RWPE2 (cell line): ENCODE measurements around the gene MACF1.

ENCODE experiments used
- ATAC-seq: fragments of 200-7000 bp; cut with Tn5 transposase; 3 replicates; pipeline ENCODE4 v1.9.1; 2021; ENCODE audit warnings: low read depth
- DNase-seq: peaks from one replicate; pipeline ENCODE4 v3.0.0-alpha.2; 2020; ENCODE audit warnings: low spot score
- H3K27ac ChIP-seq: fragments of 450-650 bp; 2 replicates; pipeline ENCODE4 v1.5.1; 2017; ENCODE audit warnings: mild to moderate bottlenecking; ENCODE audit not compliant: poor library complexity, severe bottlenecking
- H3K27me3 ChIP-seq: fragments of 250-450 bp; sonication (Bioruptor Pico); 2 replicates; pipeline ENCODE4 v1.5.1; 2021; ENCODE audit warnings: mild to moderate bottlenecking, moderate library complexity; ENCODE audit not compliant: insufficient read depth, poor library complexity, severe bottlenecking
- H3K36me3 ChIP-seq: fragments of 250-450 bp; sonication (Bioruptor Pico); 2 replicates; pipeline ENCODE4 v1.5.1; 2020; ENCODE audit warnings: low read depth, mild to moderate bottlenecking, moderate library complexity
- H3K4me1 ChIP-seq: fragments of 250-450 bp; sonication (Bioruptor Pico); 2 replicates; pipeline ENCODE4 v1.5.1; 2021; ENCODE audit warnings: mild to moderate bottlenecking, moderate library complexity; ENCODE audit not compliant: insufficient read depth, poor library complexity, severe bottlenecking
- H3K4me3 ChIP-seq: fragments of 250-450 bp; sonication (Bioruptor Pico); 2 replicates; pipeline ENCODE4 v1.5.1; 2021; ENCODE audit warnings: mild to moderate bottlenecking, moderate library complexity; ENCODE audit not compliant: severe bottlenecking
- H3K9me3 ChIP-seq: fragments of 250-450 bp; sonication (Bioruptor Pico); 2 replicates; pipeline ENCODE4 v1.5.1; 2021; ENCODE audit warnings: mild to moderate bottlenecking, moderate library complexity; ENCODE audit not compliant: severe bottlenecking
- CTCF ChIP-seq: fragments of 450-650 bp; IDR thresholded peaks from one replicate; pipeline ENCODE4 v1.5.1; 2017; ENCODE audit warnings: mild to moderate bottlenecking, moderate library complexity; ENCODE audit not compliant: poor library complexity, severe bottlenecking

MACF1 gene

GRCh38 chr1:39214998-39215873 is 10.7 kb downstream of the MACF1 start:
- Histone ChIP-seq H3K27me3 (no peaks in the 10 kb centered on the region), H3K4me3 (no peak overlapping the region), H3K9me3 (no peaks in the 10 kb centered on the region), H3K4me1 (peaks cover 49% of the 10 kb centered on the region), H3K36me3 (0 out of 2 replicates have a peak, but pooled peaks cover 4% of the 10 kb centered on the region), H3K27ac (peak overlapping the region; percentile 78)
- DNase-seq (no peak), ATAC-seq (peak; percentile 40)
- no peak for TF ChIP-seq CTCF

GRCh38 chr1:39216771-39217170 is 12.3 kb downstream of the MACF1 start:
- Histone ChIP-seq H3K9me3 (no peaks in the 10 kb centered on the region), H3K4me1 (peaks cover 46% of the 10 kb centered on the region), H3K4me3 (no peak overlapping the region), H3K27ac (peak overlapping the region; percentile 78), H3K36me3 (0 out of 2 replicates have a peak, but pooled peaks cover 4% of the 10 kb centered on the region), H3K27me3 (no peaks in the 10 kb centered on the region)
- DNase-seq (no peak), ATAC-seq (no peak)
- TF ChIP-seq CTCF: no peak

- no peaks in the 10 kb centered on the region for H3K36me3 ChIP-seq
- TF ChIP-seq CTCF: no peak
- no peaks in the 10 kb centered on the region for H3K9me3 ChIP-seq
- ATAC-seq: peak; percentile 83
- no peaks in the 10 kb centered on the region for H3K27me3 ChIP-seq
- no peak overlapping the region for H3K4me3 ChIP-seq
- no peak overlapping the region for H3K27ac ChIP-seq
- H3K4me1 ChIP-seq: peaks cover 2% of the 10 kb centered on the region
- no peak for DNase-seq
Measured at GRCh38 chr1:39220891-39221870, 16.7 kb downstream of the MACF1 start.

GRCh38 chr1:39224295-39224829 is 19.9 kb downstream of the MACF1 start:
- ATAC-seq (no peak), DNase-seq (no peak)

More at GRCh38 chr1:39224295-39224829, 19.9 kb downstream of the MACF1 start:
- Histone ChIP-seq H3K4me1 (no peaks in the 10 kb centered on the region), H3K27me3 (no peaks in the 10 kb centered on the region), H3K9me3 (no peaks in the 10 kb centered on the region), H3K27ac (no peak overlapping the region), H3K36me3 (no peaks in the 10 kb centered on the region), H3K4me3 (no peak overlapping the region)
- no peak for TF ChIP-seq CTCF
